Stimulated activated CD8-positive, alpha-beta memory T cell treated with anti-CD3 and anti-CD28 coated beads, Interleukin-4, amount 100 ng/mL, for 24 hours (primary cell): Measurements from ENCODE around the gene PTCHD4.
"Not testable (repeated sequence)": the region's sequence is repeated elsewhere in the genome, so short reads cannot be mapped to it uniquely, and the experiment has no call there.

Experiments
- DNase-seq: peaks from one replicate; pipeline ENCODE4 v3.0.0-alpha.2; 2020; ENCODE audit warnings: low read depth

PTCHD4 gene

DNA sequence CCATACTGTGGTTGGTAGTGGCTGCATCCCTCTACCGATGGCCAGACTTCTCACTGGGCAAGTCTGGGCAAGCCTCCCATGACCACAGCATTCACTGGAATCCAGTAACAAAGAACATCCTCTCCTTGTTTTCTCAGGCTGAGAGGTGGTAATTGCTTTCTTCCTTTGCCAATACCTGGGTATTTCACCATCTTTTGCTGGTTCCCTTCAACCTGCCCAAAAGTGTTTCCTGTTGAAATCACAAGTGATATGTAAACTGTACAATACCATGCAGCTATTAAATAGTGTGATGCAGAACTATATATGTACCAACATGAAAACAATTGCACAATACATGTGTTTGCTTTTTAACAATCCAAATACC is at the start of gene PTCHD4:
Gene PTCHD4, minus strand, starts transcription at position 55 of the 364 bp plus-strand sequence. CDS start 42,240 bp downstream, outside the sequence.
- no peak for DNase-seq

DNA sequence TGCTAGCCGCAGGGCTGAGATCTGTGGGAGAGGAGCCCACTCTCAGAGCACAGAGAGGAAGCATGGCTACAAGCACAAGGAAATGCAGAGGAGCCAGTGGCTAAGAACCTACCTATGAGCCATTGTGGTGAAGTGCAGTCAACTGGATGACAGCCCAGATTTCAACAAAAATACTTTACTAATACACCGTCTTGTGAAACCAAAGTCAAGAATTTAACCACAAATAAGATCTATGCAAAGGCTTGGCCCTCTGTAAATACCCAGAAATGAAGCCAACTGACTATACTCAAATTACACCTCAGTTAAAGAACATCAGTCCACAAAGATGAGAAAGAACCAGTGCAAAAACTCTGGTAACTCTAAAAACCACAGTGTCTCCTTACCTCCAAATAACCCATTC is 40.1 kb upstream of the PTCHD4 start:
- no peak for DNase-seq

DNA sequence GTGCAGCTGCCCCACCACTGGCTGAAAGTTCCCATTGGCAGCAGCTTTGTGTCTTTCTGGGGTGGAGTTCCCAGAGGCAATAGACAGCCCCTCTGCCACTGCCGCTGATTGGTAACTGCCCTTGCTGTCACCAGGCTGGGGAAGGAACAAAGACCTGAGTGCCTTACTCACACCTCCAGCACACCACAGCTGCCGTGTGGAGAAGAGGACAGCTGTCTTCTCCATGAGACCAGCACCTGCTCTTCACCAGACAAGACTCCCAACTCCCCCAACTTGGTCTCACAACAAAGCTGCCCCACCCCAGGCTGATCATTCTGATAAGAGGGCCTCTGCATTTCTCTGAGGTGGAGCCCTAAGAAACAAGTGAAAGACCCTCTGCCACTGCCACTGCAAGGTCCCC is 39.7 kb upstream of the PTCHD4 start:
- no peak for DNase-seq

DNA sequence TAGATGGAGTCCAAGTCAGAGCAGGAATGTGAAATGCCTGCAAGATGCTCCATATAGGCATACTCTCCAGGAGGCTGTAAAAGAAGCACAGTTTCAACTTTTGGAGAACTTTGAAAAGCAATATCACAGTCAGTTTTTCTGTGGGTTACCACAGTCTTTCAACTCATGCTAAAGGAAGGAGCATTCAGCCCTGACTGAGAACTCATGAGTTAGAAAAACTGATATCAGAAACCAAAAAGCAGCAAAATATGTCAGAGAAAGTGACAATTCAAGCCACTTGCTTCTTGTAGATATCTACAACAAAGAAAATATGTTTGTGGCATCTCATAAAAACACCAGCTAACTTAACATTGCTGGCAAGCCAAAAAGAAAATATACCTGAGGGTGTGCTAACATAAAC is 36.1 kb upstream of the PTCHD4 start:
- DNase-seq = no peak

DNA sequence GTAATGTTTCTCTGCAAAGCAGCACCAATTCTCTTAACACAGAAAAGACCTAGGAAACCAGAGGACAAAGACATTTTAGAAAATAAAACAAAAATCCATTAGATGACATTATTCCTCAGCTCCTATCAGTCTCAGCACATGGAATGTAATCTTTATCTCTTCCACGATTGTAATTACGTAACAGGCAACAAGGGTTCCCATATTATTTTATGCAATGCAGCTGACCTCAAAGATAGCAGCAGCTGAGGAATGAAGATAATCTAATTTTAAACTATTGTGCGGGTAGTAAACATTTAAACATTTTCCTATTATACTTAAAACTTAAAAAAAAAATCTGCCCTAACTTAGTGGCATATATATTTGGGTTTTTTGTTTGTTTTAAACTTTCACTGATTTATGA is 33.0 kb upstream of the PTCHD4 start:
- DNase-seq = no peak

DNA sequence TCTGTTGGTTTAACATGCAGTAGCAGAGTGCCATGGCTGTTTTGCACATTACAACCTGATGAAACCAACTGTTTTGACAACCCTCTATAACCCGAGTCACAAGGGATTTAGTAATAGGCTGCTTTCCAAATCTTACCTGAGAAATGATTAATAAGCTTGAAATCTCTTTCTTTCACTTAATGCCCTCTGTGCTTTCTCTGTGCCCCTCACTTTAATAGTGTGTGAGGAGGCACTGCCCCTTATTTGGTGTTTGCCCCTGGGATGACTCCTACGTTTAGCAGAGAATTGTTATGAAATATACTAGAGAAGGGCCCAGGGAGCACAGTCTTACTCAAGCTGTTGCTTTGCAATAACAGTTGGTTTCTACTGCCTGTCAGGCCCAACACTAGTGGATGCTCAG is 31.0 kb upstream of the PTCHD4 start:
- DNase-seq = no peak

DNA sequence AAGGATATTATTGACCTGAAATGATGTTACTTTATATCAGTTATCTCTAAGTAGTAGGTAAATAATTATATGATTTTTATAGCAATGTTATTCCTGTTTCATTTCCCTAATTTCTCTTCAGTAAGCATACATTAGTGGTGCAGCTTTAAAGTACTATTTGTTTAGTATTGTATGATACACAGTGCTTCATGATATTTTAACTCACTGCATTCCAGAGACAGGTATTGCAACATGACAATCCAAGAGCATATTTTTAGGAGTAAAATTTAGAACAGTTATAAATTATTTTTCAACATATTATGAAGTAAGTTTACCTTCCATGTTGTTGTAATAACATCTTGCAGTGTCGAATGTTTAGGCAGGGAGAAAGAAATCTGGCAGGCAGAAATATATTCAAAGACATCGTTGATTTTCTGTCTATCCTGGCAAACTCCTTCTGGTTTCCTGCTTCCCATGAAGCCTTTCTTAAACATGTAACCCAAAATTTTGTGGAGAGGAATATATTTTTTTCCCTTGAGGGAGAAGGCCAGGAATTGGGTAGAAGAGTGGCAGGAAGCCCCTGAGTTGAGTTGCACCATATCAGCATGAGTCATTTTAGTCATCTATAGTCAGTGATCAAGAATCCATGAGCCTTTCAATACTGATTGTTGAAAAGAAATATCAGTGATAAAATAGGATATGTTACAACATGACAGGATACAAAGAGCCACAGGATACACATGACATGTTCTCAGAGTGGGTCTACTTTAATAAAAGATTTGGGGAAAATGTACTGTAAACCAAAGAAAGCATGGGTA is 29.0 kb upstream of the PTCHD4 start:
- DNase-seq = no peak

DNA sequence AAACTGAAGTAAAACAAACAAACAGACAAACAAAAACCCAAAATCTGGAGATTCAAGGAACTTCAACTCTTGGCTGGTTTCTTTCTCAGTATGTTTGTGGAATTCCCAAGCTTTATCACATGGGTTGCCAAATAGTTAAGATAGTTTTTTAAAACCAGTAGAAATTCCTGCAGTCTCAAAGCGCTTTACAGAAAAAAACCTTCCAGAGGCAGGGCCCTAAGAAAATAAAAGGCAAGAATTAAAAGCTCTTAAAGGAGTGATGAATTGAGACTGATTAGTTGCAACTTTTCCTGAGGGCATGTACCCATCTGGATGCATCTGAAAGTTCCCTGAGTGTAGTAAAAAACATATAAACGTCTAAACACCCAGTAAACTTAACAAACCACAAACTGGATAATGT is 25.9 kb upstream of the PTCHD4 start:
- DNase-seq = no peak

DNA sequence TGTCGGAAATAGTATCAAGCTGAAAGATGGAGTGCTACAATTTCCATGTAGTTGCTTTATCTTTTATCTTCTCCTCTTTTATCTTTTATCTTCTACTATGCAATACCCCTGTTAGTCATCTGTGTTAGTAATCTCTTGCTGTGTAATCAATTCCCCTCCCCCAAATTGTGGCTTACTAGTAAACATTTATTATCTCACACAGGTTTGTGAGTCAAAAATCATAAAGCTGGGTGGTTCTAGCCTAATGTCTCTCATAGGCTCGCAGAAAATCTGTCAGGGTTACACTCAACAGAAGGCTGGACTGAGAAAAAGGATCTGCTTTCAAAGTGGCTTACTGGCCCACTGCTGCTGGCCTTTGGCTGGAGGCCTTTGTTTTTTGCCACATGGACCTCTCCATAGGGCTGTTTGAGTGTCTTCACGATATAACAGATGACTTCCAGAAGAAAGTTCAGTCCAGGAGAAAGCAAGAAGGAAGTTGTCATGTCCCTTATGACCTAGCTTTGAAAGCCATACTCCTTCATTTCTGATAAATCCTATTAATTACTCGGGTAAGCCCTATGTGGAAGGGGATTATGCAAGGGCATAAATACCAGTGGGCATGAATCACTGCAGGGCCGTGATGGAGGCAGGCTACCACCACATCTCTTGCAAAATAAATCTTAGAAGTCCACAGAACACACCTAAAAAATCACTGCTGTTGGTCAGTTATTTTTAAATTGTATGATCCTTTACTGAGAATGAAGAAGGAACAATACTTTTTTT is 24.5 kb upstream of the PTCHD4 start:
- DNase-seq = no peak

DNA sequence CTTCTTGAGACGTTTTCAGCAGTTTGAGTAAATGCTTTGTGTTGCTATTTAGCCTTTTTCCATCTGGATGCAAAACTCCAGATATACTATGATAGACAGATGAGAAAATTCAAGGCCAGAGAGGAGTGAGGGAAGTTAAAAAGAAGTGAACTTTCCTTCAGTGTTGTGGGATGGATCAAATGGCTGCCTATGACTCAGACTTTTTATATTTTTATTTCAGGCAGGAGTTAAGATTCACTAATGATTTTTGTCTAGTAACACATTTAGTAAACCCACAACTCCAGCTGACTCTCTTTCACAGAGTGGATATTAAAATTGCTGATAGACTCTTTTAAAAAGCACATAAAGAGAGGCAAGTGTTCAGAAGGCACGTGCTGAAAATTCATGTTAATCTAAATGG is 23.2 kb upstream of the PTCHD4 start:
- DNase-seq = no peak

DNA sequence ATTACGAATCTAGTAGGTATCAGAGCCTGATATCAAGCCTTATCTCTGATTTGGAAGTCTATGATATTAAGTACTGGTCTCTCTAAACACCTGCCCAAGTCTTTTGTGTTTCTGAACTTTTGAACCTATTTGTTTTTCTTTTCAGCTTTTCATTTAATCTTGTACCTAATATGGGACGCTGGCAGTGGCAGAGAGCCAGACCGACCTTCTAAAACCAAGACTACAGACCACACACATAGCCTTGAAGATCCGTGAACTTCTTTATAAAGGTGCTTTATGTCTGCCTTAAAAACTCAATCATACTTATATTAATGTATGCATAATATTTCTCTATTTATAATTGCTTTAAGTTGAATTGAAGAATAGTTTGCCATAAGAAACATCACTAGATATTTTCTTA is 12.6 kb upstream of the PTCHD4 start:
- DNase-seq = no peak

DNA sequence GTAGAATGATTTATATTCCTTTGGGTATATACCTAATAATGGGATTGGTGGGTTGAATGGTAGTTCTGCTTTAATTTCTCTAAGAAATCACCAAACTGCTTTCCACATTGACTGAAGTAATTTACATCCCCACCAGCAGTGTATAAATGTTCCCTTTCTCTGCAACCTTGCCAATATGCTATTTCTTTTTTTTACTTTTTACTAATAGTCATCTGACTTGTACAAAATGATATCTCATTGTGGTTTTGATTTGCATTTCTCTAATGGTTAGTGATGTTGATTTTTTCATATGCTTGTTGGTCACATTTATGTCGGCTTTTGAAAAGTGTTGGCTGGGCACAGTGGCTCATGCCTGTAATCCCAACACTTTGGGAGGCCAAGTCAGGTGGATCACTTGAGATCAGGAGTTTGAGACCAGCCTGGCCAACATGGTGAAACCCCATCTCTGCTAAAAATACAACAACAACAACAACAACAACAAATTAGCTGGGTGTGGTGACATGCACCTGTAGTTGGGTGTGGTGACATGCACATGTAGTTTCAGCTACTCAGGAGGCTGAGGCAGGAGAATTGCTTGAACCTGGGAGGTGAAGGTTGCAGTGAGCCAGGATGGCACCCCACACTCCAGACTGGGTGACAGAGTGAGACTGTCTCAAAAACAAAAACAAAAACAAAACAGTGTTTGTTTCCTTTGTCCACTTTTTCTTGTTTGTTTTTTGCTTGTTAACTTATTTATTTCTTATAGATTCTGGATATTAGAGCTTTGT is 11.2 kb upstream of the PTCHD4 start:
- DNase-seq = not testable (repeated sequence)

DNA sequence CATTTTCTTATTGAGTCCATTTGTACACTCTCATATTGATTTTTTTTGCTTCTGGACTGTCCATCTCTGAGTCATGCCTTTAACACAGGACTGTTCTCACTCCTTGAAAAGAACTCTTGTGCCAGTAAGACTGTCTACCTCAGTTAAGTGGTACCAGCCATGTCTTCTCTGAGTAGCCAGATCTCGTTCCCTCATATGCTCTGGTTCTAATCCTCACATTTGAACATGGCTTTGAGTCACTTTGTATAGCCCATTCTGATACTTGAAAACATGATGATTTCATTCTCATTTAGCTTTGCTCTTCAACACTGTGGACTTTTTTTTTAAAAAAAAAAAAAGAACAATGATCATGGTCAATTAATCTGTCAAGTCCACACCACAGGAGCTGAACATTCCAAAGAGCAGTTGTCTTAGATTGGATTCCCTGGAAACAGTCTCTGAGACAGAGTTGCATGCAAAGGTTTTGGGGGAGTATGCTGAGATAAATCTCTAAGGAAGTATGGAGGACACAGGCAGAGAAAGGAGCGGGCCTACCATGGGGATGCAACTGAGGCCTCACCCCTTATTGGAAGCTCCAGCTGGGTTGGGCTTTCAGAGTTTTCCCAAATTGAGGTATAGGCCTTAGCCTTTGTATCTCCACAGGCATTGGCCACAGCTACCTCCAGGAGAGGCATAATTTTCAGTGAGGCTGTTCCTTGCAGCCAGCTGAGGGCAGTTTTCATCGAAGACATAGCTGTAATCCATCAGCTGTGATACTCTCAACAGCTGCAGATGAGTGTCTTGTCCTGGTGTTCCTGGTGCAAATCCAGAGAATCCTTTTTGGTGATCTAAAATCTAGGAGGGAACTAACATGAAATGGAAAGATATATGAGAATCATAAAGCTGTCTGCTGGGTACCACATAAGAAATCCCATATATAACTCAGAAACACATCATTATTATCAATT is 6.0 kb upstream of the PTCHD4 start:
- no peak for DNase-seq

DNA sequence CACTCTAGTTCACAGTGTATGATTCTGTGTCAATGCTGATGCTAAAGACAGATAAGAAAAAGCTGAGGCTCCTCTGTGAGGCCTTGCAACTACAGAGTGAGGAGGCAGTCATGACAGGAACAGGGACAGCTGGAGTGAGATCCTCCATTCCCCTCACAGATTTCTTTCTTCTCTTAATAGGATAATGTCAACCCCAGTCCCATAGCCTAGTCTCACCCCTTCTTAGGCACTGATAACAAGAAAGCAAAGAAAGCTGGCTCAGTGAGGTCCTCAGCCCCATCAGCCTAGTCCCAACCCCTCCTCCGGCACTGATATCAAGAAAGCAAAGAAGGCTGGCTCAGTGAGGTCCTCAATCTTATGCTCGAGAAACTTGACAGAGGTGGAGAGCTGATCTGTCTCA is 2.1 kb upstream of the PTCHD4 start:
- no peak for DNase-seq

DNA sequence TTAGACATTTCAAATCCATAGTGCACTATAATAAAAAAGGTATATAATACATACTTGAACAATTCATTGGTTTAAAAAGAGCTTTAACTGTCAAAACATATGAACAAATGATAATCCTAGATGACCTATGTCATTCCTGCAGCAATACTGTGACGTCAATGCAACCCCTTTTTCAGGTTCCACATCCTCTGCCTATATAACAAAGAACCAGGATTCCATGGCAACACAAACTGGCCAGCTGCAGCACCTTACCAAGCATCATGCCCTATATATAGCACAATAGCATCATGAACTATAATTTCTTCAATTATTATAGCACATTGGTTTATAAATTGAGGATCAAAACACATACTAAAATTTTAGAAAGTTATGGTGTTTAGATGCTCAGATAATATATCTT is 578 bp upstream of the PTCHD4 start:
- no peak for DNase-seq

DNA sequence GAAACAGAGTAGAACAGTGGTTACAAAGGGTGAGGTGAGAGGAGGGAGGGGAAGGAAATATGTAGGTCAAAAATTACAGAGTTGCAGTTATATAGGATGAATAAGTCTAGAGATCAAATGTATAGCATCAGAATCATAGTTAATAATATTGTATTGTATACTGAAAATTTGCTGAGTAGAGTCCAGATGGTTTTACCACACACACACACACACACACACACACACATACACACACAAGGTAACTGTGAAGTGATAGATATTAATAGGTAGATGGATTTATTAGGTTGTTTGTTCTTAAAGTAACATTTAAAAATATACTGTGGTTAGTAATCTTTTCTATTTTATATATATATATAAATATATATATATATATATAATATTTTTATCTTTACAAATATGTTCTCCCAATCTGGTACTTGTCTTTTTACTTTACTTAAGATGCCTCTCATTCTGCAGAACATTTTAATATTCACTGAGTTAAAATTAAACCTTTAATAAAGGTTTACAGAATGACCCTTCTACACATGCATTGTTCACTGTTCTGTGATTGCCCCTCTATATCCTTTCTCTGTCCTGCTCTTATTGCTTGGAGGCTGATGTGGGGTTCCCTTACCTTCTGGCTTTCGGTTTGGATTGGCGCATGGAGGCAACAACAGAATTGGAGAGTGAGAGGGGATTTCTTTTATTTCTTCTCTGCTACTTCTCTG is 408 bp downstream of the PTCHD4 start:
- no peak for DNase-seq

DNA sequence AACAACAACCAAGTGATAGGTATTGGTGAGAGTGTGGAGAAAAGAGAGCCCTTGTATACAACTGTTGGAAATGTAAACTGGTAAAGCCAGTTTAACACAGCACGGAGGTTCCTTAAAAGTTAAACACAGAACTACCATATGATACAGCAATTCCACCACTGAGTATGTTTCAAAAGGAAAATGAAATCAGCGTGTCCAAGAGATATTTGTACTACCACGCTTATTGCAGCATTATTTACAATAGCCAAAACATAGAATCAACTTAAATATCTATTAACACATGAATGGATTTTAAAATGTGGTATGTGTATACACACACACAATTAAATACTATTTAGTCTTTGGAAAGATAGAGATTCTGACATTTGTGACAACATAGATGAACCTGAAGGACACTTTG is 1.1 kb downstream of the PTCHD4 start:
- DNase-seq = no peak

DNA sequence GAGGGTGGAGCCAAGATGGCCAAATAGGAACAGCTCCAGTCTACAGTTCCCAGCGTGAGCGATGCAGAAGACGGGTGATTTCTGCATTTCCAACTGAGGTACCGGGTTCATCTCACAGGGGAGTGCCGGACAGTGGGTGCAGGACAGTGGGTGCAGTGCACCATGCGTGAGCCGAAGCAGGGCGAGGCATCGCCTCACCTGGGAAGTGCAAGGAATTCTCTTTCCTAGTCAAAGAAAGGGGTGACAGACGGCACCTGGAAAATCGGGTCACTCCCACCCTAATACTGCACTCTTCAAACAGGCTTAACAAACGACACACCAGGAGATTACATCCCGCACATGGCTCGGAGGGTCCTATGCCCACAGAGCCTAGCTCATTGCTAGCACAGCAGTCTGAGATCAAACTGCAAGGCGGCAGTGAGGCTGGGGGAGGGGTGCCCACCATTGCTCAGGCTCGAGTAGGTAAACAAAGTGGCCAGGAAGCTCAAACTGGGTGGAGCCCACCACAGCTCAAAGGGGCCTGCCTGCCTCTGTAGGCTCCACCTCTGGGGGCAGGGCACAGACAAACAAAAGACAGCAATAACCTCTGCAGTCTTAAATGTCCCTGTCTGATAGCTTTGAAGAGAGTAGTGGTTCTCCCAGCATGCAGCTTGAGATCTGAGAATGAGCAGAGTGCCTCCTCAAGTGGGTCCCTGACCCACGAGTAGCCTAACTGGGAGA is 8.4 kb downstream of the PTCHD4 start:
- DNase-seq = not testable (repeated sequence)

DNA sequence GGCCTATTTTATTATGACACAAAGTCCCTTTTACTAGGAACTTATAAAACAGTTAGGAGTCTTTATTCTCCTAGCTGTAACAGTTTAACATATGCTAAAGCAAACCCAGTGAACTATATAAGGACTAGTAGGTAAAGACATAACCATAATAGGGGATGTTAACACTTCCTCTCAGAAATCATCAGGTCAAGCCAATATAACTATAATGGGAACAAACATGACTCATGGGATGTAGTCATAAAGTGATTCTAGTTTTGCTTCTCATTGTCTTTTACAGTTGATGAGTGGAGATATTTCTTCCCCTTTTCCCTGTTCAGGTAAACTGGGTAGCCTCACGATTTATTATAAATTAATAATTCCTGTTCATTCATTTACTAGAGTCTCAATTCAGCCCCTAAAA is 9.7 kb downstream of the PTCHD4 start:
- DNase-seq = no peak

DNA sequence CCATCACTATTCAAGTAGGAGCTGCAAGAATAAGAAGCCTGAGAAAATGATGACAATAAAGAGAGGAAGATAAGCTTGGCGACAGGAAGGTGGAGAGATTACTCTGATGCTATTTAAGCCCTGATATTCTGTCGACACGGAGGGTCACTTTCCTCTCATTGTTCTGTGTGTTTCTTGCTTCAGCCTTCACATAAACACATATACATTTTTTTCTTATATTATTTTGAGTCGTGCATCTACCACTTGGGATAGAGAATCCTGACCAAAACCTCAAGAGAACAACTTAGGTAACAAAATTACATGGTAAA is 10.5 kb downstream of the PTCHD4 start:
- no peak for DNase-seq
